IMR-90 (cell line): ENCODE results near the gene DNAJC27. TPM values are rescaled to one million over a fixed set of nuclear protein-coding genes. Genes with fewer than 3 reads are reported as not detected.

Source experiments
- ATAC-seq: fragments of 200-7000 bp; cut with Tn5 transposase; 2 replicates; pipeline ENCODE4 v1.9.1; 2020; ENCODE audit warnings: low read depth, mild to moderate bottlenecking, moderate library complexity
- BruUV-seq: library from RNA; stranded (reverse); fragments of 400-500 nt; replicated peaks from 2 replicates; lab custom pipeline; 2021; lab: Mats Ljungman, UMichigan
- CTCF ChIA-PET: fragments of 300-600 bp; formaldehyde crosslinking; extraction: SDS; loops from one replicate; lab custom pipeline; 2021; ENCODE audit warnings: antibody characterized with exemption; lab: Yijun Ruan, JAX
- POLR2A ChIA-PET: fragments of 300-600 bp; sonication (Branson Sonifier 250); formaldehyde crosslinking; loops from one replicate; lab custom pipeline; 2022; ENCODE audit warnings: antibody characterized with exemption; ENCODE audit not compliant: unreplicated experiment; lab: Charles Lee
- DNase-seq: peaks from one replicate; pipeline ENCODE4 v3.0.0; 2013
- H2AFZ ChIP-seq: replicated peaks from 2 replicates; pipeline ENCODE3; 2013; ENCODE audit warnings: low read length, mild to moderate bottlenecking; ENCODE audit not compliant: poor library complexity
- H2AK5ac ChIP-seq: 2 replicates; pipeline ENCODE4 v1.6.1; 2013; ENCODE audit warnings: low read depth, low read length, inconsistent platforms
- H2AK9ac ChIP-seq: replicated peaks from 2 replicates; pipeline ENCODE3; 2013; ENCODE audit warnings: mild to moderate bottlenecking, low read depth, low read length, moderate library complexity; ENCODE audit not compliant: poor library complexity
- H2BK120ac ChIP-seq: 2 replicates; pipeline ENCODE4 v1.6.1; 2013; ENCODE audit warnings: low read depth, low read length, inconsistent platforms
- H2BK15ac ChIP-seq: 3 replicates; pipeline ENCODE4 v1.6.1; 2013; ENCODE audit warnings: low read depth, low read length, inconsistent platforms
- H2BK20ac ChIP-seq: 2 replicates; pipeline ENCODE4 v1.6.1; 2013; ENCODE audit warnings: low read depth, mild to moderate bottlenecking, inconsistent platforms, low read length, moderate library complexity
- H2BK5ac ChIP-seq: 2 replicates; pipeline ENCODE4 v1.6.1; 2013; ENCODE audit warnings: mild to moderate bottlenecking, low read depth, low read length, inconsistent platforms; ENCODE audit not compliant: poor library complexity, severe bottlenecking
- H3K14ac ChIP-seq: replicated peaks from 2 replicates; pipeline ENCODE4 v1.6.1; 2013; ENCODE audit warnings: low read depth, low read length, inconsistent platforms
- H3K18ac ChIP-seq: 2 replicates; pipeline ENCODE4 v1.6.1; 2013; ENCODE audit warnings: low read depth, low read length, control low read depth
- H3K23ac ChIP-seq: 2 replicates; pipeline ENCODE4 v1.6.1; 2013; ENCODE audit warnings: low read depth, low read length, inconsistent platforms
- H3K27ac ChIP-seq: 2 replicates; pipeline ENCODE4 v1.5.1; 2013; ENCODE audit warnings: mild to moderate bottlenecking, control low read depth, low read length; ENCODE audit not compliant: insufficient read depth
- H3K27me3 ChIP-seq: 2 replicates; pipeline ENCODE4 v1.6.1; 2013; ENCODE audit warnings: low read length; ENCODE audit not compliant: control insufficient read depth, insufficient read depth
- H3K36me3 ChIP-seq: 2 replicates; pipeline ENCODE4 v1.6.1; 2013; ENCODE audit warnings: low read length, mixed read lengths; ENCODE audit not compliant: control insufficient read depth, insufficient read depth
- H3K4ac ChIP-seq: 2 replicates; pipeline ENCODE4 v1.6.1; 2013; ENCODE audit warnings: low read depth, low read length, inconsistent platforms
- H3K4me1 ChIP-seq: 2 replicates; pipeline ENCODE4 v1.6.1; 2013; ENCODE audit warnings: low read length, mixed read lengths; ENCODE audit not compliant: control insufficient read depth, insufficient read depth
- H3K4me2 ChIP-seq: 2 replicates; pipeline ENCODE4 v1.6.1; 2013; ENCODE audit warnings: low read depth, mild to moderate bottlenecking, control low read depth, low read length, moderate library complexity
- H3K4me3 ChIP-seq: 2 replicates; pipeline ENCODE4 v1.5.1; 2013; ENCODE audit warnings: low read depth, mild to moderate bottlenecking, control low read depth, low read length, moderate library complexity; ENCODE audit not compliant: insufficient read depth
- H3K56ac ChIP-seq: 2 replicates; pipeline ENCODE4 v1.6.1; 2013; ENCODE audit warnings: low read length, inconsistent platforms; ENCODE audit not compliant: insufficient read depth; ENCODE audit errors: extremely low read depth
- H3K79me1 ChIP-seq, 2 experiments: 2 replicates each; pipeline ENCODE4 v1.6.1; 2013; ENCODE audit warnings: low read length in 2 of 2, inconsistent platforms in 1 of 2, low read depth in 1 of 2
- H3K9ac ChIP-seq: 2 replicates; pipeline ENCODE4 v1.6.1; 2013; ENCODE audit warnings: low read depth, low read length, control low read depth
- H3K9me1 ChIP-seq: 2 replicates; pipeline ENCODE4 v1.6.1; 2013; ENCODE audit warnings: low read length, inconsistent platforms; ENCODE audit not compliant: insufficient read depth
- H3K9me3 ChIP-seq: 2 replicates; pipeline ENCODE4 v1.6.1; 2013; ENCODE audit warnings: low read length; ENCODE audit not compliant: control insufficient read depth, insufficient read depth
- H4K20me1 ChIP-seq: 2 replicates; pipeline ENCODE4 v1.6.1; 2013; ENCODE audit warnings: low read length, inconsistent platforms; ENCODE audit not compliant: insufficient read depth
- H4K5ac ChIP-seq: 2 replicates; pipeline ENCODE4 v1.6.1; 2013; ENCODE audit warnings: mild to moderate bottlenecking, low read depth, low read length, control low read depth
- H4K8ac ChIP-seq, 2 experiments: 2 replicates each; pipeline ENCODE4 v1.6.1; 2013; ENCODE audit warnings: low read depth in 2 of 2, low read length in 2 of 2, control low read depth in 1 of 2, inconsistent platforms in 1 of 2
- H4K91ac ChIP-seq: 2 replicates; pipeline ENCODE4 v1.6.1; 2013; ENCODE audit warnings: low read depth, low read length, inconsistent platforms; ENCODE audit not compliant: insufficient read depth
- NFE2L2 ChIP-seq: fragments of 150-350 bp; IDR thresholded peaks from 2 replicates; pipeline ENCODE4 v1.6.1; 2016; ENCODE audit warnings: low read depth, mild to moderate bottlenecking, low read length
- SMC3 ChIP-seq: fragments of 150-350 bp; IDR thresholded peaks from 2 replicates; pipeline ENCODE4 v1.6.1; 2016; ENCODE audit warnings: low read depth, mild to moderate bottlenecking, antibody characterized with exemption, low read length, moderate library complexity
- WGBS, 2 experiments: methylation state at CpG; one replicate each; pipeline versions ENCODE4 v1.1.5 to v1.1.7; 2013; ENCODE audit warnings: missing lambda C conversion rate in 2 of 2; ENCODE audit not compliant: insufficient read length in 1 of 2; ENCODE audit errors: extremely low coverage in 2 of 2; 5-methylcytosine and 5-hydroxymethylcytosine counted together
- dilution Hi-C: fragments of 300-500 bp; cut with HindIII; formaldehyde crosslinking; loops from one replicate; pipeline ENCODE4 v1.14.3; 2018; ENCODE audit warnings: low sequenced_read_pairs; ENCODE audit not compliant: unreplicated experiment
- in situ Hi-C: fragments of 300-500 bp; cut with MboI; formaldehyde crosslinking; loops from 3 replicates; pipeline ENCODE4 v1.14.3; 2019; ENCODE audit warnings: low sequenced_read_pairs, inconsistent platforms, mixed read lengths
- intact Hi-C: fragments of 100-400 bp; cut with micrococcal nuclease; formaldehyde crosslinking; loops from 2 replicates; pipeline ENCODE4 v1.10.0; 2022
- polyA plus RNA-seq, 3 experiments: library from polyadenylated mRNA; depleted of rRNA; stranded (reverse); fragments of >200 nt; gene quantifications; 2 replicates each; pipeline ENCODE4 v1.2.3, GENCODE V29; 2012; ENCODE audit warnings: low replicate concordance in 1 of 3
- total RNA-seq: library from RNA; depleted of rRNA; stranded (reverse); fragments of >200 nt; gene quantifications from 2 replicates; pipeline ENCODE4 v1.2.3, GENCODE V29; 2012

The DNAJC27 gene
- total and polyA plus RNA-seq, 2 of the 4 experiments (the other 2 are of a cell fraction), result 1.6 to 2.0 TPM

- Histone ChIP-seq H2BK15ac (no peak overlapping the region), H2AFZ (no peak overlapping the region), H3K56ac (no peak overlapping the region), H4K91ac (no peak overlapping the region), H3K27me3 (no peaks in the 10 kb centered on the region), H3K79me1 (peaks cover 14 to 26% of the 10 kb centered on the region in 2 experiments; a peak in 3 of 4 replicates), H2AK9ac (no peak overlapping the region), H4K8ac (no peak overlapping the region), H3K4me1 (no peaks in the 10 kb centered on the region), H2AK5ac (no peak overlapping the region), H3K4me2 (no peak overlapping the region), H3K27ac (no peak overlapping the region), H3K9ac (0 out of 2 replicates have a peak overlapping the region, but pooled peaks have one; percentile 25), H3K14ac (no peak overlapping the region), H3K9me1 (no peaks in the 10 kb centered on the region), H2BK20ac (no peak overlapping the region), H3K9me3 (no peaks in the 10 kb centered on the region), H2BK5ac (no peak overlapping the region), H2BK120ac (no peak overlapping the region), H3K4me3 (no peak overlapping the region), H3K23ac (no peak overlapping the region), H4K20me1 (no peaks in the 10 kb centered on the region), H4K5ac (no peak overlapping the region), H3K18ac (no peak overlapping the region), H3K4ac (no peak overlapping the region), H3K36me3 (no peaks in the 10 kb centered on the region)
- WGBS, 2 experiments, result no CpG with 5 or more reads among the region's 4 CpGs
- CTCF ChIA-PET, result interaction anchor here (2.1 kb wide), 1 partner anchor 223 kb away, joined by 14 read pairs; no protein-coding TSS in a partner anchor
- POLR2A ChIA-PET, result no interaction called here
- BruUV-seq, result no TSS peak
- DNase-seq (no peak), ATAC-seq (no peak)
- in situ Hi-C loops (no loop called here), dilution Hi-C loops (no loop called here), intact Hi-C loops (loop anchor here (5.0 kb wide), 3 partner anchors 68 to 562 kb away; partner anchors contain the start of gene EFR3B)
- TF ChIP-seq SMC3 (no peak), NFE2L2 (no peak)
These were observed 2.1 kb upstream of the DNAJC27 start for GRCh38 chr2:24973812-24974211.
